ENCODE results near the gene SP3. TPM values are rescaled to one million over a fixed set of nuclear protein-coding genes. Genes with fewer than 3 reads are reported as not detected.

Gene SP3
- total RNA-seq, 1 donor from 2014 or later, result 98.3 TPM

DNA sequence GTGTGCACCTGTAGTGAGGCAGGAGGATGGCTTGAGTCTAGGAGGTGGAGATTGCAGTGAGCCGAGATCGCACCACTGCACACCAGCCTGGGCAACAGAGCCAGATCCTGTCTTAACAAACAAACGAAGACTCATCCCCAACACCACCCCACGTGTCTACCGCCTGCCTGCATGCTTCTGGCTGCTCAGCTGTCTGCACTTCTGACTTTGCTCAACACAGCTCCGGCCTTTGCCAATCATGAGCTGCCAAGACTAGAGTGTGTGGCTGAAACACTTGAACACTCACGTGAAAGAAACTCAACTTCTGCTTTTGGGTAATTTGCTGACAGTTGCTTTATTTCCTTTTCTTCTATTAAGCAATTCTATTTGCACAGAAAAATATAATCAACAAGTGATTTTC is 32.1 kb upstream of the SP3 start:
- DNase-seq (ENCODE audit: low read depth, low spot score), result no peak

DNA sequence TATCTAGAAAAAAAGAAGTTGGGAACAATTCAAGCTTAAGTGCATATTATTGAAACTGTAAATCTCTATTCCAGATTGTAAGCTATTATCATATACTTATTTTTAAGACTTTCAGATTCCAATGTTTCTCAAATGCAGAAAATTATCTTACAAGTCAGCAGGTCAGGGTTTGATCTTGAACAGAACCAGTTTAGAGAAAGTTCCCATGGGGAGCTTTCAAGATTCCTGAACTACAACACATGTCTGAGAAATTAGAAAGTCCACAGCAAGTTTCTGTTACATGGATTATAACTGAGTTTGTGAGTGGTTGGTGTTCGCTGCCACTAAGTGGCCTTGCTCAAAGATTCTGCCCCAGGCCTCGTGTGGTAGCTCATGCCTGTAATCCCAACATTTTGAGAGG is 31.6 kb upstream of the SP3 start:
- no peak for DNase-seq (ENCODE audit: low read depth, low spot score)

DNA sequence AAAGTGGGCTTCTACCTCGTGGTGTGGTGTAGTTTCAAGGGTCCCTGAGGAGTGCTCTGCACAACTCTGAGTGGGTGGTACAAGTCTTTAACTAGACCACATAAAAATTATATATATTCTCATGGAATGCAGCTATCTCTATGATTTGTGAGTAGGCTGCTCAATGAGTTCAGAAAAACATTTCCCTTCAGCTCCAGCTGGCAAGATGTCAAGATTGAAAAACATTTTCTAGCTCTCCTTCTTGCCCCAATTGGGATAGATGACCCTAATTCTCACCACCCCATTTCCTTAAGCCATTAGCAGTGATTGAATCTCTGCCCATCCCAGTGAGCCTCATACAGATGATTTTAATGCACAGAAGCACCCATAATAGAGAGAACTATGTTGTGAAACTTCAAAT is 28.3 kb upstream of the SP3 start:
- DNase-seq (ENCODE audit: low read depth, low spot score), result no peak

DNA sequence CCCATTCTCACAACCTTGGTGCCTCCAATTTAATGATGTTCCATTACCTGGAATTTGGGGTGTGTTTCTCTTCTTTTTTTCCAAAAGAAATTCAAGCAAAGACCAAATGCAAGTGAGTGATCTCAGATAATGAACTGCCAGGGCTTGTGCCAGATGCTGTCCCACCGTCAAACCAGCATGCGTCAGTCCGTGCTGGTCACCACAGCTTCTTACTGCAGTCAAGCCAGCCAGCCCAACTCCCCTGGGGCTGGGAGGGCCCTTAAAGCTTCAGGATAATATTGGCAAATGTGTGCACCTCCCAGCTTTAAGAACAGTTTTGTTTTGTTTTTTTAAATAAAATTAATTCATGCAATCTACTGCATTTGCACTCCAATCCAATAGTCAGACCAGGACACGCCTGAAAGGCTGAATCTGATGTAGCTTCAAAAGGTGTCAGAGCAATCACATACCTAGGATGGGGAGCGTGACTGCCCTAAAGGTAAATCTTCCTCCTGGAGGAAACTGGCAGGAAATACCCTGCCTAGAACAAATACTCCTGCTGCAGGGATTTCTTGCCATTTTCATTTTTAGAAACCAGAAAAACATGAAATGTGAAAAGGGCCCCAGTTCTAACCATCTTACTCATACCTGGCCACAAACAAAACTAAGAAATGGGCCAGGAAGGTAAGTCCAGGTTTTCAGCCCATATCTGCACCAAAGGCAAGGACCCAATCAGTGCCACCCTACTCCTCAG is 26.8 kb upstream of the SP3 start:
- DNase-seq (ENCODE audit: low read depth, low spot score), result no peak

DNA sequence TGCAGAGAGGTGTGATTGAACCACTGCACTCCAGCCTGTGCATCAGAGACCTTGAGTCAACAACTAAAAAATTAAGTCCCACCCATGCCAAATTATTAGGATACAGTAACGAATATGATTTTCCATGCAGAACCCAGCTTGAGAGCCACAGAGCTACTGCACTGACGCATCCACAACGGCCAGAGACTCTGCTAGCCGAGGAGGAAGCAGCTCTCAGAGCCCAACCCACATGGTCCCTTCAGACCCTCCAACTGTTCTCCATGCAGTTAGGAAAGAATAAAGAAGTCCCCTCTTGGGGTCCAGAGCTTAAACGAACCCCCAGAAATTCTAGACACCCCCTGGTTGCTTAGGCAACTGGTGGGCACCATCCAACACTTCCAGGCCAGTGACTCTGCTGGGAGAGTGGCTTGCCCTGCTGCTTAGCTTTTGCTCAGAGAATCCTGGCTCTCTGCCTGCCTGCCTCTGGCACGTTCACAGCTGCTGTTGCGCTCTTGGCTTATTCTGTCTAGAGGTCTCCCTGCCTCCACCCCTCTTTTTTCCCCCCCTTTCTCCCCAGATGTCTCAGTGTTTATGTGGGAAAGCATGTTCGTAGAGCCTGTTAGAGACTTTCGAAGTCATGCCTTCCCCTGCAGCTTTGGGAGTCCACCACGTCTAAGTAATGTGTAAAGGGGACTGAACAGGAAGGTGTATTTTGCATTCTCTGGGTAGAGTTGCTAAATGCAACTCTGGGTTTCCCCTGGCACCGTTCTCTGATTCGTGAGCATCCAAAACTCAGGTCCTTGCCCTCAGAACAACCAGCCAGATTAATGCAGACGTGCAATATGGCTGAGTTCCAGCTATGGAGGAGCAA is 26.0 kb upstream of the SP3 start:
- no peak for DNase-seq (ENCODE audit: low read depth, low spot score)

DNA sequence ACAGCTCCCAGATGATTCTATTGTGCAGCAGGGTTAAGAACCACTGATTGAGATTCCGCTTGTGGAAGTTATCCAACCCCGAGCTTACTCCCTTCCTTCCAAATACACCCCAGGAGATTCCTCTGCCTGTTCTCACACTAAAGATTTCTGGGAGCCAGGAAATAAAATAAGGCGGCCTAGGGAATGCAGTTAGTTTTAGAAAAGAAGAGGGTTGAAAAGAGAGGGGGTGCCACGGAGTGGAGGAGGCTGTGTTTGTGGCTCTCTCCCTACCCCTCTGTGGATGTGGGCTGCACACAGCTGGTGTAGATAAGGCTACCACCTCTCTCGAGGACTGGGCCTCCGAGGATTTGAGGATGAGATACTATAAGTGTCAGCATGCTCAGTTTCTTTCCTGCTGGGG is 25.1 kb upstream of the SP3 start:
- no peak for DNase-seq (ENCODE audit: low read depth, low spot score)

DNA sequence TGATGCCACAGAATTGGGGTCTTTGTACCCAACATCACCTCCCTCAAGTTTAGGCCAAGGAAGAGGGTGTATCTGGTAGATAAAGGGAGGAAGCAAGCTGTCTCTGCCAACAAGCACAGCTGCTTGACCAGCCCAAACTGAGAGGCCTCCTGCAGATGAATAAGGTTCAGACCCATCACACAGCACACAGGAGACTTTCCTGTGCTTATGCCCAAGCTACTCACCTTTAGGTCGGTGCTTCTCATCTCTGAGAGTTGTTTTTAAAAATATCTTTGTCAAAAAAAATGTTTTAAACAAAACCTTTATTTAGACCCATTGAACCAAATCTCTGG is 24.7 kb upstream of the SP3 start:
- no peak for DNase-seq (ENCODE audit: low read depth, low spot score)

DNA sequence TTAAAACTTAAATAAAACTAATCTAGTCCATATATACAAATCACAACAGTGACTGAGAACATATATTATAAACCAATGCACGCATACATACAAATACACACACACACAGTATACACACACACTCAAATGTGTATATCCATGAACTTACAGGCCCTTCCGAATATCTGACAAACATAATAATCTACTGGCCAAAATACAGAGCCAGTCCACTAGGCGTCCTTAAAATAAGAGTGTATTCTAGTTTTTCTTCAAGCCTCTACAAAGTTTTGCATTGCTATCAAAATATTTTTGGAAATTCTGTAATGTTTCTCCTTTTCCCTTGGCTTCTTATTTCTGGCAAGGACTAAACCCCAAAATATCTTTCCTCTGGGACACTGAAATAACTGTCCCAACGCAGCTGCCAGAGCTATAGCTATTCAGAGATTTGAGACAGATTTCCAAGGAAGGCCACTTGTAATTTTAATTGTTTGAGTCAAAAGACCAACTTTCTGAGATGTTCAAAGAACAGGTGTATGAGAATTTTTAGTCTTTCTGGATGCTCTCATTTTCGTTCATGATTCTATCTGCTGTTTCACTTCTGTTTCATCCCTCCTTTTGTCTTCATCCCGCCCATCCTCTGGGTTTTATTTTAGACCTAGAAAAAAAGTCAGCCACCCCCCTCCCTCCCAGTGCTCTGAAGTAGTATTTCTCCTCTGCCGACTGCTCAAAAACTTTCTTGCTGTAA is 24.1 kb upstream of the SP3 start:
- DNase-seq (ENCODE audit: low read depth, low spot score), result no peak

DNA sequence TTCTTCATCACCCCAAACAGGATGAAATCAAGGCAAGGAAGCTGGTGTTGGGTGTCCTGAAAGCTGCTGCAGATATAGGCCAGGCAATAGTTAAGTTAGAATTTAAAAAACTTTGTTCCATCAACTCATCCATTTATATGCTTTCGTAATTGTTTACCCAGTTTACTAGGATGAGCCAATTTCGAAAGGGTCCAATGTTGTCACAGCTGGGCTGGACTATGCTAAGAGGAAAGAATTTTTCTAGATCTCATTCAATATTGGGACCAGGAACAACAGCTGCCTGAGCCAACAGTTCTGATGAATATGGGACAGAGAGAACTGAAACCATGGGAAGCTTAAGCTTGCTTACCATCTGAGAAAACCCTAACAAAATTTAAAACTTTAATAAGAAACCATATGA is 21.6 kb upstream of the SP3 start:
- DNase-seq (ENCODE audit: low read depth, low spot score), result no peak

DNA sequence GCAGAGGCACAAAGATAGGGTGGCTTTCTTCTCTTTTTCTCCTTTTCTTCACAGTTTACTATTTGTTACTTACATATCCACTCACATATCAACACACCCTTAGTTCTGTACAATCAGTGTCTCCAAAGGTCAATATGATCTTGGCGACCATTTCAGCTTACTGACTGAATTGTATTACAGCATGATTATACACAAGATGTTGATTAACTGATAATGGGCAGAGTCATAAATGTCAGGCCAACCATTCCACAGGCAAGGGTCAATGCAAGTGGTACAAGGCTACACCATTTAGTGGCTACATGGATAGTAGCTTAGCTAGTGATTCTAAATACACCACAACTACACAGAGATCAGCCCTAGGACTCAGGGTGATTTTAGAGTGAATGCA is 20.4 kb upstream of the SP3 start:
- DNase-seq (ENCODE audit: low read depth, low spot score), result no peak

DNA sequence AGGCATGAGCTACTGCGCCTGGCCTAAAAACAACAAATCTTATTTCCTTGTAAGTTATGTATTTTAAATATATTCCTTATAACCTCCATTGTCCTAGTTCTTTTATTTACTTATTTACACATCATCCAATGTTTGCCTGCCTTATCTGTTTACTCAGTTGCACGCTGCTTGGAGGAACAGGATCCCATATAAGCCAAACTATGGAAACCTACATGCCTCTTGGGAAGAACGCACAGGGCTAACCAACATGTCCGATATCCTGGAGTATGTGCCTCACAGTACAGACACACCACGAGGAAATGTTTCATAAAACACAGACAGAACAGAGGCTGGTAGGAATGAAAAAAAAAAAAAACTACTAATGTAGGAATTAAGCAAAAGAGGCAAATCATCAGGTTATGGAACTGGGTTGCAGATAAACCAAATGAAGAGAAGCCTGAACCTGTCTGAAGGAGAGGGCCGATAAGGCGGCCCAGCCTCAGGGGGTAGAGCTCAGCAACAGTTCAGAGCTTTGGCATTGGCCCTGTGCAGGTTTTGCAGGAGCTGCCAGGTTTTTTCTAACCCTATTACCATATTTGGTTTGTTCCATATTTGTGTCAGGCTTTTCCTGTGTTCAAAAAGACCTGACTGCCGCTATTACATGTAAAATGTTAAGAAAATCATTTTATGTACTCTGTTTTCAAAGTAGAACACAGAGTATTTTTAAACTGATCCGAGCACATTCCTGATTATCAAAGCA is 19.9 kb upstream of the SP3 start:
- DNase-seq (ENCODE audit: low read depth, low spot score), result no peak

DNA sequence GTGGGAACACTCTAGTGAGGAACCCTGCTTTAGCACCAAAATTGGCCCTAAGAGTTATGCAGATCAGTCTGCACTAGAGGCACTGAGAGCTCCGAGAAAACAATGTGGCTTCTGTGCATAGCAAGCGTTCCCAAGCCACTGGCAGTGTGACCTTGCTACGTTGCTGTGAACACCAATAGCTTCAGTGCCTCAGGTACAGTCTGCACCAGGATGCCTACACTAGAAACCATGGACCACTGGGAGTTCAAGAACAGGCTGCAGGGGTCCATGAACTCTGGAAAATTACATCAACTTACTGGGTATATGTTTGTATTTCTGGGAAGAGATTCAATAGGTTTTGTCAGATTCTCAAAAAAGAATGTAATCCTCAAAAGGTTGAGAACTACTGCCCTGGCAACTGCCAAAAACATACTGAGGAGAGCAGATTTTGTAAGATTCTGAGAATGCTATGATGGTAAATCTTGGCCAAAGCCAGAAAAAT is 18.3 kb upstream of the SP3 start:
- DNase-seq (ENCODE audit: low read depth, low spot score), result no peak

DNA sequence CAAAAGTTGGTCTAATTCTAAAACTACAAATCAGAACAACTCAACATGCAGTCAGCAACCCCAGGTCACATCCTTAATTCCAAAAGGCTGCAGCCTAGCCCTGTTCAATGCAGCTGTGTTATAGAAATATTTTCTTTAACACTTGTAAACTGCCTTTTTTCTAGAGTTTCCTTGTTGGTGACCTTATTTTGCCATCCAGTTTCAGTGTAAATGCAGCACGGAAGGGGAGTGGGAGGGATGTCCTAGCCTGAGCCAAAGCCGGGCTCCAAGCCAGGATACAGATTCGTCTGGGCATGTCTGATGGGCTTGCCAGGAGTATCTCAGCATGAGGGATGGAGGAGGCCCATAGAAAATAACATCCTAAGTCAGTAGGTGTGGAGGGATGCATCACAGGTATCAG is 17.7 kb upstream of the SP3 start:
- DNase-seq (ENCODE audit: low read depth, low spot score), result no peak

DNA sequence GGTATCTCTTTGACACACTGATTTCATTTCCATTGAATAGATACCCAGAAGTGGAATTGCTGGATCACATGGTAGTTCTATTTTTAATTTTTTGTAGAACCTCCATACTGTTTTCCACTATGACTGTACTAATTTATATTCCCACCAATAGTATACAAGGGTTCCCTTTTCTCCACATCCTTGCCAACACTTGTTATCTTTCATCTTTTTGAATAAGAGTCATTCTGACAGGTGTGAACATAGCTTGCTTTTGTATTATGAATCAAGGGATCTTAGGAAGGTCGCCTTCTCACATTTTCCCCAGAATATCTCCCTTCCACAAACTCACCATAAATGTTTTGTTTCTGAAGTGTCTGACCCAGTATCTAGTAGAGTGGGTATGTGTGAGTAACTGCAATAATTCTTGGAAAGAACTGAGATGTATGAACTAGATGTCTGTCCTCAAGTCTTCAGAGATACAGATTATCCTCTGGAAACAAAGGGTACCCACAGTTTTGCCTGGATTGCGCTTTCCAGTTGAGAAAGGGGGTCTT is 17.1 kb upstream of the SP3 start:
- DNase-seq (ENCODE audit: low read depth, low spot score), result no peak

DNA sequence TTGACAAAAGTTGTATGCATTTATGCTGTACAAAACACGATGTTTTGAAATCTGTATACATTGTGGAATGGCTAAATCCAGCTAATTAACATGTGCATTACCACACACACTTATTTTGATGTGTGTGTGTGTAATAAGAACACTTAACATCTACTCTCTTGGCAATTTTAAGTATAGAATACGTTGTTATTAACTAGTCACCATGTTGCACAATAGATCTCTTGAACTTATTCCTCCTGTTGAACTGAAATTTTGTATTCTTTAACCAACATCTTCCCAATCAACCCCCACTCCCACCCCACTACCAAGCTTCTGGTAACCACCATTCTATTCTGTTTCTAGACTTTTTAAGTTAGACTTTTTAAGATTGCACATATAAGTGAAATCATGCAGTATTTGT is 16.3 kb upstream of the SP3 start:
- DNase-seq (ENCODE audit: low read depth, low spot score), result no peak

DNA sequence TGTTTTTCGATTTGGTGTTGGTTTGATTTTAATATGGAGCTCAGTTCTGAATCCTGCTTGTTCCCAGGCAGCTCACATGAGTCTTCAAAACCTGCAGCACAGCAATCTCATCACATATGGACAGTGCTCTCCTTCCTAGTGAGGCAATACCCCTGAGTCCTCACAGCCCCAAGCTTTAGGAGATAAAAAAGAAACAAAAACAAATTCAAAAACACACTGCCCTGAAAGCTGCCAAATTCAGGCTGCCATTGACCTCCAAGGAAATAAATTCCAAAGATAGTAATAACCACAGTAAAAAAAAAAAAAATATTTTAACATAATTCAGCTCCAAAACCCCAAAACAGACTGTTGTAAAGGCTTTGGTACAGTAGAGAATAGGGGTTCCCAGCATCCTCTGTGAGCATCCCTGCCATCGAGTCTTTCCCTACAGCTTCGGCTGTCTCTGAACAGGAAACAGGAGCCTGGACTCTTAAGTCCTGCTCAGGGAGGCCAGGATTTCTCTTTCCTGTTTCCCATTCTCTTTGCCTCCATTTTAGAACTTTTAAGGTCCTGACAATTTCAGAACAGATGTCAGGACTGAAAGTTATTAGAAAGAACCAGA is 14.7 kb upstream of the SP3 start:
- no peak for DNase-seq (ENCODE audit: low read depth, low spot score)

DNA sequence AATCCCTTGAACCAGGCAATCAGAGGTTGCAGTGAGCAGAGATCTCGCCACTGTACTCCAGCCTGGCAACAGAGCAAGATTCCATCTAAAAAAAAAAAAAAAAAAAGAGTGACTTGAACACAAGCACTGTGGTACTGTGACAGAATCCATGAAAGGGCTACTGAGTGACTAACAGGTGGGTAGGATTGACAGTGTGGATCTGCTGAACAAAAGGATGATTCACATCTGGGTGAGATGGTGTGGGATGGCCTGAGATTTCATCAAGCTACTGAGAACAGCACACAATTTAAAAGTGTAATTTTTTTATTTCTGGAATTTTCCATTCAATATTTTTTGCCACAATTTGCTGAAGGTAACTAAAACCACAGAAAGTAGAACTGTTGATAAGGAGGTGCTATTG is 13.3 kb upstream of the SP3 start:
- no peak for DNase-seq (ENCODE audit: low read depth, low spot score)

DNA sequence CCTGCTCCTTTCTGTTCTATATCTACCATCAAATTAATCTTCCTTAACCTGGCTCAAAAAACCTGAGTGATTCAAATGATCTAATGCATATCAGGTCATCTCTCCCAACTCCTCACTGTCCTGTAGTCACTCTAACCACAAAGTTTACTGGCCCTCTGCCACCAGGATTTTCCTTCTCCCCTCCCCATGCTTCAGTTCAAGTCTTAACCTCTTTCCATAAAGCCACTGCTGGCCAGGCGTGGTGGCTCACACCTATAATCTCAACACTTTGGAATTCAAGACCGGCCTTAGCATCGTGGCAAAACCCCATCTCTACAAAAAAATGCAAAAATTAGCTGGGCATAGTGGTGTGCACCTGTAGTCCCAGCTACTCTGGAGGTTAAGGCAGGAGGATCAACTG is 7.5 kb upstream of the SP3 start:
- no peak for DNase-seq (ENCODE audit: low read depth, low spot score)

DNA sequence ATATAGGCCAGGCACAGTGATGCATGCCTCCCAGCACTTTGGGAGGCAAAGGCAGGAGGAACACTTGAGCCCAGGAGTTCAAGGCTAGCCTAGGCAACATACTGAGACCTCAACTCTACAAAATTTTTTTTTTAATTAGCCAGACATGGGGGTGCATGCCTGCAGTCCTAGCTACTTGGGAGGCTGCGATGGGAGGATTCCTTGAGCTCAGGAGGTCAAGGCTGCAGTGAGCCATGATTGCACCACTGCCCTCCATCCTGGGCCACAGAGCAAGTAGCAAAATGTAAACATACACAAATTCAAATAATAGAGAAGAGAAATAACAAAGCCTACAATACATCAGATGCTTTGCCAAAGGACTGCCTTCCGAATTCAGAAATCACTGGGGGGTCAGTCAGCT is 7.0 kb upstream of the SP3 start:
- no peak for DNase-seq (ENCODE audit: low read depth, low spot score)

DNA sequence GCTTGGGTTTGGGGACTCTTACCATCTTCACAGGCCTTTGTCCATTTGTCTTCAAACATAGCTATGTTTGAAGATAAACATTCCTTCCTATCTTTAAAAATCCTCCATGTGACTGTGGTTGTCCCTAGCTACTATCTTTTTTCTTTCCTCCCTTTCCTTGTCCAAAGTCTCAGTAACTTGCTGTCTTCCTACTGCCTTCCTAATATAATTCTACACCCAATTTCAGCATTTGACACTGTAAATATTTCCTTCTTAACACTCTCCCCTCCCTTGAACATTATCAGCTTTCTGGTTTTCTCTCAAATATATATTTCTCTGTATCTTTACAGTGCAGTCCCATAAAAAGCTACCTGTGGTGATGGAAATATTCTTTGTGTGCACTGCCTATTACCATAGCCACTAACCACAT is 5.3 kb upstream of the SP3 start:
- DNase-seq (ENCODE audit: low read depth, low spot score), result no peak

DNA sequence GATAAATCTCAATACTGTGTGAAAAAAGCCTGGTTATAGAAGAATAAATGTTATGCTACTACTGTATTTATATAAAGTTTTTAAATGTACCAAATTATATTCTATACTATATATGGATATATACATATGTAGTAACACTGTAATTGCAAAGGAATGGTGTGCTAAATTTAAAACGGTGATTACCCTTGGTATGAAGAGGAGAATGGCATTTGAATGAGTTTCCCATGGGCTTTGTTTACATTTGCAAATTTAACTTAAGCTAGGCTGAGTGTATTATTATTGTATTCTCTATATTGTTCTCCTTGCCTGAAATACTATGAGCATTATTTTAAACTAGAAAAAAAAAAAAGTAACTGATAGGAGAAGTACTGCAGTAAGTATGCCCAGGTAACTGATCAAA is 4.7 kb upstream of the SP3 start:
- no peak for DNase-seq (ENCODE audit: low read depth, low spot score)
